ENCODE results near the gene GPR17. TPM values are rescaled to one million over a fixed set of nuclear protein-coding genes. Genes with fewer than 3 reads are reported as not detected.

Gene GPR17
- total and polyA plus RNA-seq, 9 of the 15 experiments (the other 6 are each of a cell fraction or from before 2014, with no cell fraction given): not detected

DNA sequence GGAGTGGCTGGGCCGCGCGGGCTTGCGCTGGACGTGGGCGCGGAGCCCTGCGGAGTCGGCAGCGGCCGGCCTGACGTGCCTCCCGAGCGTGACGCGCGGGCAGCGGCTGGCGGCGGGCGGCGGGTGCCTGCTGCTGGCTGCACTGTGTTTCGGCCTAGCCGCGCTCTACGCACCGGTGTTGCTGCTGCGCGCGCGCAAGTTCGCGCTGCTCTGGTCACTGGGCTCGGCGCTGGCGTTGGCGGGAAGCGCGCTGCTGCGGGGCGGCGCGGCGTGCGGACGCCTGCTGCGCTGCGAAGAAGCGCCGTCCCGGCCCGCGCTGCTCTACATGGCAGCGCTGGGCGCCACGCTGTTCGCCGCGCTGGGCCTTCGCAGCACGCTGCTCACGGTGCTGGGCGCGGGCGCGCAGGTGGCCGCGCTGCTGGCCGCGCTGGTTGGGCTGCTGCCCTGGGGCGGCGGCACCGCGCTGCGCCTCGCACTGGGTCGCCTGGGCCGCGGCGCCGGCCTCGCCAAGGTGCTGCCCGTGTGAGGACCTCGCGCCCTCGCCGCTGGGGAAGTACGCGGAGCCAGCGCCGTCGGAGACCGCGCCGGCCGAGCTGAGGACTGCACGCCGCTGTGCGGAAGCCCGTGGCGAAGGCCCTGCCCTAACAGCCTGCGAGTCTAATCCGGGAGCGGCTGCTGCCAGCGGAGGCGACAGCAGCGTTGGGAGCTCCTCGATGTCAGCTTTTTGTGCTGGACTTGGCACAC, 55.9 kb downstream of the GPR17 start (continued):
- TF ChIP-seq FOXA3 (CRISPR knock-in tag; conservative IDR thresholded peaks at IDR 0.05 in 1 of 2, IDR thresholded peaks at IDR 0.05 in 1 of 2): peak in 1 of 2 experiments; percentile 24; a peak in 1 of 4 replicates
- TF ChIP-seq ZKSCAN3 (CRISPR knock-in tag; IDR thresholded peaks at IDR 0.05): no peak
- TF ChIP-seq, protein P1, sequence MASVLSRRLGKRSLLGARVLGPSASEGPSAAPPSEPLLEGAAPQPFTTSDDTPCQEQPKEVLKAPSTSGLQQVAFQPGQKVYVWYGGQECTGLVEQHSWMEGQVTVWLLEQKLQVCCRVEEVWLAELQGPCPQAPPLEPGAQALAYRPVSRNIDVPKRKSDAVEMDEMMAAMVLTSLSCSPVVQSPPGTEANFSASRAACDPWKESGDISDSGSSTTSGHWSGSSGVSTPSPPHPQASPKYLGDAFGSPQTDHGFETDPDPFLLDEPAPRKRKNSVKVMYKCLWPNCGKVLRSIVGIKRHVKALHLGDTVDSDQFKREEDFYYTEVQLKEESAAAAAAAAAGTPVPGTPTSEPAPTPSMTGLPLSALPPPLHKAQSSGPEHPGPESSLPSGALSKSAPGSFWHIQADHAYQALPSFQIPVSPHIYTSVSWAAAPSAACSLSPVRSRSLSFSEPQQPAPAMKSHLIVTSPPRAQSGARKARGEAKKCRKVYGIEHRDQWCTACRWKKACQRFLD (CRISPR knock-in tag; IDR thresholded peaks at IDR 0.05): 0 out of 2 replicates have a peak, but pooled peaks have one; percentile 29
- peak; percentile 39 for TF ChIP-seq CREM (IDR thresholded peaks at IDR 0.05; ENCODE audit: low read depth)

Other genes starting within 250 kb of the GPR17 start
Only the 7 nearest of the 8 such genes appear.
- gene PROC, start 227.7 kb upstream of the GPR17 start, total RNA-seq (2014; rRNA removed): not detected in 2 replicates
- gene PROC, start 227.7 kb upstream of the GPR17 start, total RNA-seq (2014; rRNA removed; fragmentation: Illumina TruSeq; extraction: Trizol): not detected in 2 replicates
- not detected in 2 replicates for gene PROC, start 227.7 kb upstream of the GPR17 start, total RNA-seq (2015; rRNA removed; fragmentation: Illumina TruSeq; extraction: Trizol)
- gene PROC, start 227.7 kb upstream of the GPR17 start, total RNA-seq (2021): not detected in 2 replicates
- not detected in 2 replicates for gene PROC, start 227.7 kb upstream of the GPR17 start, polyA plus RNA-seq (2011; rRNA removed)
- gene PROC, start 227.7 kb upstream of the GPR17 start, polyA plus RNA-seq (2014; fragmentation: Illumina TruSeq; extraction: Trizol): not detected in 2 replicates
- not detected for gene PROC, start 227.7 kb upstream of the GPR17 start, polyA plus RNA-seq (2014; fragmentation: Nextera tagmentation; extraction: Ambion mirVana)
- gene PROC, start 227.7 kb upstream of the GPR17 start, polyA plus RNA-seq (2014; rRNA removed): not detected in 2 replicates
- 50.5 and 59.7 TPM in 2 replicates for gene IWS1, start 119.7 kb upstream of the GPR17 start, total RNA-seq (2014; rRNA removed)
- 65.1 and 72.5 TPM in 2 replicates for gene IWS1, start 119.7 kb upstream of the GPR17 start, total RNA-seq (2014; rRNA removed; fragmentation: Illumina TruSeq; extraction: Trizol)
- 66.3 and 67.2 TPM in 2 replicates for gene IWS1, start 119.7 kb upstream of the GPR17 start, total RNA-seq (2015; rRNA removed; fragmentation: Illumina TruSeq; extraction: Trizol)
- gene IWS1, start 119.7 kb upstream of the GPR17 start, total RNA-seq (2021): 37.2 and 39.8 TPM in 2 replicates
- gene IWS1, start 119.7 kb upstream of the GPR17 start, polyA plus RNA-seq (2011; rRNA removed): 36.6 and 46.6 TPM in 2 replicates
- 49.4 and 61.2 TPM in 2 replicates for gene IWS1, start 119.7 kb upstream of the GPR17 start, polyA plus RNA-seq (2014; fragmentation: Illumina TruSeq; extraction: Trizol)
- 10 to 100 TPM; 20.8 to 21.5 TPM for gene IWS1, start 119.7 kb upstream of the GPR17 start, polyA plus RNA-seq (2014; fragmentation: Nextera tagmentation; extraction: Ambion mirVana)
- gene IWS1, start 119.7 kb upstream of the GPR17 start, polyA plus RNA-seq (2014; rRNA removed): 42.9 and 43.1 TPM in 2 replicates
- not detected in 2 replicates for gene MYO7B, start 110.5 kb upstream of the GPR17 start, total RNA-seq (2014; rRNA removed)
- gene MYO7B, start 110.5 kb upstream of the GPR17 start, total RNA-seq (2014; rRNA removed; fragmentation: Illumina TruSeq; extraction: Trizol): not detected in 2 replicates
- gene MYO7B, start 110.5 kb upstream of the GPR17 start, total RNA-seq (2015; rRNA removed; fragmentation: Illumina TruSeq; extraction: Trizol): not detected in 2 replicates
- not detected in 2 replicates for gene MYO7B, start 110.5 kb upstream of the GPR17 start, total RNA-seq (2021)
- 0.08 TPM in 1 of 2 replicates, not detected in the other for gene MYO7B, start 110.5 kb upstream of the GPR17 start, polyA plus RNA-seq (2011; rRNA removed)
- gene MYO7B, start 110.5 kb upstream of the GPR17 start, polyA plus RNA-seq (2014; fragmentation: Illumina TruSeq; extraction: Trizol): not detected in 2 replicates
- not detected for gene MYO7B, start 110.5 kb upstream of the GPR17 start, polyA plus RNA-seq (2014; fragmentation: Nextera tagmentation; extraction: Ambion mirVana)
- gene MYO7B, start 110.5 kb upstream of the GPR17 start, polyA plus RNA-seq (2014; rRNA removed): not detected in 2 replicates
- gene LIMS2, start 29.4 kb downstream of the GPR17 start, total RNA-seq (2014; rRNA removed): not detected in 2 replicates
- gene LIMS2, start 29.4 kb downstream of the GPR17 start, total RNA-seq (2014; rRNA removed; fragmentation: Illumina TruSeq; extraction: Trizol): not detected in 2 replicates
- not detected in 2 replicates for gene LIMS2, start 29.4 kb downstream of the GPR17 start, total RNA-seq (2015; rRNA removed; fragmentation: Illumina TruSeq; extraction: Trizol)
- 0.11 and 0.22 TPM in 2 replicates for gene LIMS2, start 29.4 kb downstream of the GPR17 start, total RNA-seq (2021)
- 0.04 TPM in 1 of 2 replicates, not detected in the other for gene LIMS2, start 29.4 kb downstream of the GPR17 start, polyA plus RNA-seq (2011; rRNA removed)
- gene LIMS2, start 29.4 kb downstream of the GPR17 start, polyA plus RNA-seq (2014; fragmentation: Illumina TruSeq; extraction: Trizol): not detected in 2 replicates
- not detected for gene LIMS2, start 29.4 kb downstream of the GPR17 start, polyA plus RNA-seq (2014; fragmentation: Nextera tagmentation; extraction: Ambion mirVana)
- gene LIMS2, start 29.4 kb downstream of the GPR17 start, polyA plus RNA-seq (2014; rRNA removed): not detected in 2 replicates
- gene SFT2D3, start 55.3 kb downstream of the GPR17 start, total RNA-seq (2014; rRNA removed): 8.9 and 12.1 TPM in 2 replicates
- gene SFT2D3, start 55.3 kb downstream of the GPR17 start, total RNA-seq (2014; rRNA removed; fragmentation: Illumina TruSeq; extraction: Trizol): 7.7 and 9.1 TPM in 2 replicates
- 6.3 and 7.5 TPM in 2 replicates for gene SFT2D3, start 55.3 kb downstream of the GPR17 start, total RNA-seq (2015; rRNA removed; fragmentation: Illumina TruSeq; extraction: Trizol)
- gene SFT2D3, start 55.3 kb downstream of the GPR17 start, total RNA-seq (2021): 8.8 and 9.9 TPM in 2 replicates
- 9.1 and 9.2 TPM in 2 replicates for gene SFT2D3, start 55.3 kb downstream of the GPR17 start, polyA plus RNA-seq (2011; rRNA removed)
- gene SFT2D3, start 55.3 kb downstream of the GPR17 start, polyA plus RNA-seq (2014; fragmentation: Illumina TruSeq; extraction: Trizol): 7.7 and 8.9 TPM in 2 replicates
- not detected for gene SFT2D3, start 55.3 kb downstream of the GPR17 start, polyA plus RNA-seq (2014; fragmentation: Nextera tagmentation; extraction: Ambion mirVana)
- gene SFT2D3, start 55.3 kb downstream of the GPR17 start, polyA plus RNA-seq (2014; rRNA removed): 9.6 and 11.6 TPM in 2 replicates
- gene WDR33, start 165.0 kb downstream of the GPR17 start, total RNA-seq (2014; rRNA removed): 24.2 and 29.2 TPM in 2 replicates
- 39.5 and 46.3 TPM in 2 replicates for gene WDR33, start 165.0 kb downstream of the GPR17 start, total RNA-seq (2014; rRNA removed; fragmentation: Illumina TruSeq; extraction: Trizol)
- gene WDR33, start 165.0 kb downstream of the GPR17 start, total RNA-seq (2015; rRNA removed; fragmentation: Illumina TruSeq; extraction: Trizol): 34.3 and 36.9 TPM in 2 replicates
- gene WDR33, start 165.0 kb downstream of the GPR17 start, total RNA-seq (2021): 57.4 and 57.8 TPM in 2 replicates
- 53.6 and 56.8 TPM in 2 replicates for gene WDR33, start 165.0 kb downstream of the GPR17 start, polyA plus RNA-seq (2011; rRNA removed)
- 31.1 and 36.2 TPM in 2 replicates for gene WDR33, start 165.0 kb downstream of the GPR17 start, polyA plus RNA-seq (2014; fragmentation: Illumina TruSeq; extraction: Trizol)
- 10 to 100 TPM; 38.4 to 43.5 TPM for gene WDR33, start 165.0 kb downstream of the GPR17 start, polyA plus RNA-seq (2014; fragmentation: Nextera tagmentation; extraction: Ambion mirVana)
- 25.0 and 26.7 TPM in 2 replicates for gene WDR33, start 165.0 kb downstream of the GPR17 start, polyA plus RNA-seq (2014; rRNA removed)
- 30.7 and 42.8 TPM in 2 replicates for gene POLR2D, start 212.0 kb downstream of the GPR17 start, total RNA-seq (2014; rRNA removed)
- gene POLR2D, start 212.0 kb downstream of the GPR17 start, total RNA-seq (2014; rRNA removed; fragmentation: Illumina TruSeq; extraction: Trizol): 62.1 and 77.0 TPM in 2 replicates
- 46.0 and 49.0 TPM in 2 replicates for gene POLR2D, start 212.0 kb downstream of the GPR17 start, total RNA-seq (2015; rRNA removed; fragmentation: Illumina TruSeq; extraction: Trizol)
- gene POLR2D, start 212.0 kb downstream of the GPR17 start, total RNA-seq (2021): 83.6 and 91.0 TPM in 2 replicates
- 37.5 and 67.8 TPM in 2 replicates for gene POLR2D, start 212.0 kb downstream of the GPR17 start, polyA plus RNA-seq (2011; rRNA removed)
- 96.3 and 108 TPM in 2 replicates for gene POLR2D, start 212.0 kb downstream of the GPR17 start, polyA plus RNA-seq (2014; fragmentation: Illumina TruSeq; extraction: Trizol)
- 10 to 100 TPM; 47.6 to 49.2 TPM for gene POLR2D, start 212.0 kb downstream of the GPR17 start, polyA plus RNA-seq (2014; fragmentation: Nextera tagmentation; extraction: Ambion mirVana)
- 44.5 and 51.4 TPM in 2 replicates for gene POLR2D, start 212.0 kb downstream of the GPR17 start, polyA plus RNA-seq (2014; rRNA removed)

Measured in K562 (cell line).